HG03159 (cell line): Measurements from ENCODE around the gene IDUA.
"Not testable (repeated sequence)": the region's sequence is repeated elsewhere in the genome, so short reads cannot be mapped to it uniquely, and the experiment has no call there.

ENCODE experiments used
- ATAC-seq: cut with Tn5 transposase; IDR thresholded peaks from one replicate; pipeline ENCODE4 v1.9.1; 2021; ENCODE audit warnings: mild to moderate bottlenecking, moderate library complexity; ENCODE audit not compliant: unreplicated experiment

The IDUA gene

DNA sequence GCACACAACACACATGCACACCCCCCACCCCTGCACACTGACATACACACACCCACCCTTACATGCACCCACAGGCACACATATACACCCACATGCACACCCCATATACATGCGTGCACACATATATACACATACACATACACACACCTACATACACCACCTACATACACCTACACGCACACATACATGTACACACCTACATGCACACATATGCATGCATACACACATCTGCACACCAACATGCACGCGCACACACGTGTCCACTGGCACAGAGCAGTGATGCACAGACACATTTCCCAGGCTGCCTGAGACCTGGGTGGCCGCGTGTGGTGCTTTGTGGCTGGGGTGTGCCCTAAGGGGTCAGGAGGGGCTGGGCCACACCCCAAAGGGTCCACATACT lies 56.3 kb downstream of the IDUA start:
- no peak for ATAC-seq

DNA sequence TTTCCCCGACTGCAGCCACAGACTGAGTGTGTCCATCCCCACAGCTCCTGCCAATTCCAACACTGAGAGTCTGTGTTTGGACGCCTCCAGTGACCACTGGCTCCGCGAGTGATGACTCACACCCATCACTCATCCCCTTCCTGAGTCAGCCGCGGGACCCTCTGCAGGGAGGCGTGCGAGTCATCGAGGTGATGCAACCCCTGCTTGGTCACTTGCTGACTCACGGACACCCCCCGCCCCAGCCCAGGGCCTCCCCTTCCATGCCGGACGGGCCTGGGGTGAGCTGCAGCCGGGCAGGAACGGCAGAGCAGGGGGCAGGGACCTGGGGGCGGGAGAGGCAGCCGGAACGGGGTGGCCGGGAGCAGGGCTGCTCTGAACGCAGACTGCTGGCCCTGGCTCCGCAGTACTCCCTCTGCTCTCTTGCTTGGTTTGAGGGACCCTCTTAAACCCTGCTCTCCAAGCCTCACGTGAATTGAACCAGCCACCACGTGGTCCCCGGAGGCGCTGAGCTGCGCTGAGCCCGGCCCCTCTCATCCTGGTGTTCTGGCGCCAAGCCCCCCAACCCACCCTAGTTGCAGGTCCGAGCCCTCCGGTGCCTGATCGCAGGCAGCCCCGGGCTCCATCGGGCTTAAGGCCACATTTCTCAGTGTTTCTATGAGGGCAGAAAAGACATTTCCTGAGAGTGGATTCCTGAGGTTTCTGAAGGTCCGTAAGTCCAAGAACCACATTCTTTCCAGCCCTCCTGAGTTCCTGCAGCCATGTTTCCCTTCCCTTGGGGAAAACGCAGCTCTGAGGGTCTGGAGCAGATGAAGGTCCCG lies 57.0 kb downstream of the IDUA start:
- ATAC-seq, result no peak

DNA sequence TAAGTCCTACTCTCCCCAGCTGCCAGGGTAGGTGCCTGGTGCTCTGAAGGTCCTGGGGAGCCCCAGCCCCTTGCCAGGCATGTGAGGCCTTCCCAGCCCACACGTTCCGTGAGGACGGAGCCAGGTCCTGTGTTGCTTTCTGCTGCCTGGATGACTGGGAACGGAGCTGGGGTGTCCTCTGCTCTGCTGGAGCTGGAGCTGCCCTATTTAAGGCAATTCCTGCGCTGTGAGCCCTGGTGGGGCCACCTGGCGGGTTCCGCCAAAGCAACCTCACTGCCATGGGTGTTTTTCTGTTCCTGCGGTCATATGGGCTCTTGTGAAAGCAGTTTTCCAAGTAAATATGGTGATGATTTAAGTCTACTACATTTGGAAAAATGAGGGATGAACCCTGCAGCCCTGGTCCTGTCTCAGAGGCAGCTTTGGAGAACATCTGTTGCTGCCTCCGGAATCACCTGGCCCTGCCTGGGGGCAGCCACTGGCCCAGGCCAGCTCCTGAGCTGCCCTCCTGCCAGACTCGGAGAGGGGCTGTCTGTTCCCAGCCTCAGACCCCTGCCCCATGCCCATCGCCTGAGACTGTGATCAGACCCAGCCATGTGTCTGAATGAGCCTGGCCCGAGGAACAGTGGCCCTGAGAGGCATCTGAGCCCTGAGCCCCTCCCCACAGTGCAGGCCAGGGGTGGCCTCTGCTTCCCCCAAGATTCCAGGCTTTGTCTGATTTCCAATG lies 57.8 kb downstream of the IDUA start:
- no peak for ATAC-seq

DNA sequence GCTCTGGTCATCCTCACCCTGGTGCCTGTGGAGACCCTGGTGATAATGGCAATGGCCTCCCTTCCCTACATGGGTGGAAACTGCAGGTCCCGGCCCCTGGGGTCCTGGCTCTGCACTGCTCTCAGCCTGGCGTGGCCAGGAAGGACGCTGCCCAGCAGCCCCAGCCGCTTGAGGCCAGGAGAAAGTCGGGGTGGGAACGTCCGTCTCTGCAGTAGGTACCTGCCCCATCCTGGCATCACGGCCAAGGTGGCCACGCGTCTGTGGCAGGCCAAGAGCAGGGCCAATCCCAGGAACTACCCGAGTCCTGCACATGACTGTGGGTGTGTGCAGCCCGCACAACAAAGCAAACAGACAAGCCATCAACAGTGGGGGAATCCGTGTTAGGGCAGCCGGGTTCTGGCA lies 58.4 kb downstream of the IDUA start:
- no peak for ATAC-seq

DNA sequence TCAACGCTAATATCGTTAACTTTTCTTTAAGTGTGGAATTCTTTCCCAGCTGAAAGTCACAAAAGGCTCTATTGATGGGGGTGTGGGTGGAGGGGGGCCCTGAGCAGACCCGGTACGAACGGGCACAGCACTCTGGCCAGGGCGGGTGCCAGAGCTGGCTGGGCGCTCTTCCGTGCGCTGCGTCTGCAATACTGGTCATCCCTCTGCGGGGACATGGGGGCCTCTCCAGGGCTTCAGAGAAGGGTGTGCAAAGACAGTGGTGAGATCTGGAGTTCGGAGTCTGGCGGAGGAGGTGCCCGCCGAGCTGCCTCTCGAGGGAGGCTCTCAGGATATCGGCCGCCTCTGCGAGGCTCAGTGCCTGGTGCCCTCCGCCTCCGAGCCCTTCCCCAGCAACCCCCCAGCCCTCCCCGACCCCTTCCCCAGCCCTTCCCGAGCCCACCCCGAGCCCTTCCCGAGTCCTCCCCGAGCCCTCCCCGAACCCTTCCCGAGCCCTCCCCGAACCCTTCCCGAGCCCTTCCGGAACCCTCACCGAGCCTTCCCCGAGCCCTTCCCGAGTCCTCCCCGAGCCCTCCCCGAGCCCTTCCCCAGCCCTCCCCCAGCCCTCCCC lies 58.9 kb downstream of the IDUA start:
- no peak for ATAC-seq

DNA sequence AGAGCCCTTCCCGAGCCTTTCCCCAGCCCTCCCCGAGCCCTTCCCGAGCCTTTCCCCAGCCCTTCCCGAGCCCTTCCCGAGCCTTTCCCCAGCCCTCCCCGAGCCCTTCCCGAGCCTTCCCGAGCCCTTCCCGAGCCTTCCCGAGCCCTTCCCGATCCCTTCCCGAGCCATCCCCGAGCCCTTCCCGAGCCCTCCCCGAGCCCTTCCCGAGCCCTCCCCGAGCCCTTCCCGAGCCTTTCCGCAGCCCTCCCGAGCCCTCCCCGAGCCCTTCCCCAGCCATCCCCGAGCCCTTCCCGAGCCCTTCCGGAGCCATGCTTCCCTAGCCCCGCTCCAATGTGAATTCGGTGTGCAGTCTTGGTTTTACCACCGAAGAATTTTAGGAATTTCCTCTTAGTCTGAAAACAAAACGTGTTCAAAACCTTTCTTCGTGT lies 59.8 kb downstream of the IDUA start:
- not testable (repeated sequence) for ATAC-seq

DNA sequence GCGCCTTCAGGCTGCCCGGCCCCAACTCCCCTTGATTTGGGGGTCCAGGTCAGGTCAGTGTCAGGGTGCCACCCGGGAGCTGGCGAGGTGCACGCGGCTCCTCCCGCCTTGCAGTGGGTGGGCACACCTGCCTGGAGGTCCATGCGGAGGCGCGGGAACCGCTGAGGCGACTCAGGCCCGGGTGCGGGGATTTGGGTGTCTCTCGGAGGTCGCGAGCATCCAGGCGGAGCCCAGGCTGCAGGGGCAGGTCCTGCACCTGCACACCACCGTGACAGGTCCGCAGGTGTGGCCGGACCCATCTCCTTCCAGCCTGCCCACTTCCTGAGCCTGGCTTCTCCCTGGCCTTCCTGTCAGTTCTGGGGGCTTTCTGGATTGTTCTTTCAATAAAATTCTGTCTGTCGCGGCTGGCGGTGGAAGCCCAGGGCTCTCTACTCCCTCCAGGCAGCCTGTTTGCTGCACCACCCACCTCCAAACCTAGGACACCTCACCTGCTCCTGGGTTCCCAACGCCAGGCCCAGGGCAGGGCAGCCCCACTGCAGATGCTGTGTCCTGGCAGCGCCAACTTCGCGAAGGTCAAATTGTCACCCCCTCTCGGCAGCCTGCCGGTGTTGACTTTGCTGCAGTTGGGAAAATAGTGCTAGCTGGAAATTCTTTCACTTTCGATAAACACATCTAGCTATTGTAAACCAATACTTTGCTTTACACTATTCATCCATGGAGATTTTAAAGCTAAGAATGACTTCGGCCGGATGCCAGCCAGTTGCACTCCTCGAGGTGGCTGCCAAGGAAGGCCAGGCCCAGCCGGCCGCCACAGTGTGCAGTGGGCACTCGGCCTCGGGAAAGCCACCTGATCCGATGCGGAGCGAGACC lies 60.5 kb downstream of the IDUA start:
- no peak for ATAC-seq

DNA sequence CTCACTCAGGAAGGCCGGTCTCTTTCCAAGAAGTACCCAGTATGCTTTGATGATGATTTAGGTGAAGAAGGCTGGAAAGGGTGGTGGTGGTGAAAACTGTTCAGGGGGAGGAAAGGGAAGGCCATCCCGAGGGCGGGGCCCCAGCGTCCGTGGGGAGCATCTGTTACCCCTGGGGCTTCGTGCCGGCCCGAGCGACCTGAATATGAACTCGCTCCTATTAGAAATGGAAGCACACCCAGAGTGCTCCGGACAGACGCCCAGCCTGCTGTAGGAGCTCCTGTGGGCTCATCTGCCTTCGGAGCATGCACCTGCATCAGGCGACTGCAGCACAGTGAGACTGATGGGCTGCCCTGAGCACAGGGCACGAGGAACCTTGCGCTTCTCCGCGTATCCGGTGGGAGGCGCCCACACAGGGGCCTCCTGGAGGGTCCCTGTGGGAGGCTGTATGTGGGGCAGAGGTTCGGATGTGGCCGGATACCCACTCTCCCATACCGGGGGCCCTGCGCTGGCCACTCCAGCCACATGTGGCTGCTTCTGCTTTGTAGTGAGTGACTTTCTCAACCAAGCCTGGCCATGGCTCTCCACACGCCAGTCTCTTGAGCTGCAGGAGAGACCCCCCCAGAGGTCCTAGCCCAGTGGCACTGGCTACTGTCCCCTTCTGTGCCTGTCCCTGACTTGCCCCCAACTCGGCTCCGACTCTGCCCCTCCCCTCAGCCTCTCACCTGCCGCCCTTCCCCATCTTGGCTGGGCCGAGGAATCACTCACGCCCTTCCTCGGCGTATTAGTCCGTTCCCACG lies 61.3 kb downstream of the IDUA start:
- ATAC-seq, result no peak

DNA sequence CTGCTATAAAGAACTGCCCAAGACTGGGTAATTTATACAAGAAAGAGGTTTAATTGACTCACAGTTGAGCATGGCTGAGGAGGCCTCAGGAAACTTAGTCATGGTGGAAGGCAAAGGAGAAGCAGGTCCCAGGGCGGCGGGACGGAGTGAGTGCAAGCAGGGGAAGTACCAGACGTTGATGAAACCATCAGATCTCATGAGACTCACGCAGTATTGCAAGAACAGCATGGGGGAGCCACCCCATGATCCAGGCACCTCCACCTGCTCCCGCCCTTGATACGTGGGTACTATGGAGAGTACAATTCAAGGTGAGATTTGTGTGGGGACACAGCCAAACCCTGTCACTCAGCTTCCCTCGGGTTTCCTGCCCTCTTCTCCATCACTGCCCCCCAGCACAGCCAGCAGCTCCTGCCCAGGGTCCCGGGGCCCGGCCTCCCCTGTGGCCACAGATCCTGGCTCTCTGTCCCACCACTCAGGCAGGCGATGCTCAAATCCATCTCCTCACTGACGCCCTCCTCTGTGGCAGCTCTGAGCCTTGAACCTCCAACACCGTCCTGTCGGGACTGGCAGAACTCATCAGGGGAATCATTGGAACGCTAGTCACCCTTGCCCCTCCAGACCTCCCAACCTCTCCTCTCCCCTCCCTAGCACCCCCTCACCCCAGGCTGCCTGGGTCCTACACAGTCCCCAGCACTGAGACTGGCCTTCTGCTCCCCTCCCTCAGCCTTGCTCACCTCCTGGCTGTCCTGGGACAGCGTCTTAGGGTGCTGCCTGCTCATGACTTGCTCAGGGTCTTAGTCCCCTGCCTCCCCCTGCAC lies 62.1 kb downstream of the IDUA start:
- ATAC-seq, result no peak

DNA sequence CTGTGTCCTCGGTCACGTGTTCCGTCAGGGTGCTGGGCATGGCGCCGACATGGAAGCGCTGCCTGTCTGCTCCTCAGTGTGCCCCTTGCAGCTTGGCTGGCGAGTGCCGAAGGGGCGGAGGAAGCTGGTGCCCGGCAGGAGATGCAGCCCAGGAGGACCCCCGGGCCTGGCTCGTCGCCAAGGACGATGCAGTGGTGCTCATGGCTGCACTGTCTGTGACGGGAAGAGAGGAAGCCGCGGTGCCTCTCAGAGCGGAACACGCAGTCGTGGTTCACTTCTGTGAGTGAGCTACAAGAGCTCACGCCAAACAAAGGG lies 62.7 kb downstream of the IDUA start:
- no peak for ATAC-seq

DNA sequence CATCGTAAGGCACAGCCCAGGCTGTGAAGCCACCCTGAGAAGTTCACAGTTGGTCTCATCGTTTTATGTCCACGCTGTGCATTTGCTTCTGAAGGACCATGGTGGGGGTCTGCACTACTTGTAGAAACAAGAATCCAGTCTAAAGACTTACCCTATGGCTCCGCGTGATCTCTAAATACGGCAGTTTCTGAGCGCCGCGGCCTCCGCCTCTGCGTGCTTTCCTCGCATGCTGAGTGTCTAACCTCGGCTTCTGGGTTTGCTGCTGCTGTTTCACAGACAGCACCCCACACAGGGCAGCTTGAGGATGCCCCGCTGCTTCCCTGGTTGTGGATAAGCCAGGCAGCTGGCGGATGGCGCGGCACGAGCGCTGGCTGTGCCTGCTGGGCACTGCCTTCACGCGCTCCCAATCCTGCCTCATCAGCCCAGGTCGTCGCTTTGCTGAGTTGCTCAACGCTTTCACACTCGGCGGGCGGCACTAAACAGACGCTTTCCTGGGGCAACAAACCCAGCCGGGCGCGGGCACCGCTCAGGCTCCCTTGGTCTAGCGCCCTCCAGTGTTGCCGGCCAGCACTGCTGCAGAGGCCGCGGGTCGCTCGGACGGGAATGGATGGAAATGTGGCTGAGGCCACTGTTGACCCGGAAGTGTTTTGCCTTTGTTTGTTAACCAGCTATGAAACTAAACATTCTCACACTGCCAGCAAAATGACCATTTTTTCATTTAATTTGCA lies 63.8 kb downstream of the IDUA start:
- ATAC-seq, result no peak

DNA sequence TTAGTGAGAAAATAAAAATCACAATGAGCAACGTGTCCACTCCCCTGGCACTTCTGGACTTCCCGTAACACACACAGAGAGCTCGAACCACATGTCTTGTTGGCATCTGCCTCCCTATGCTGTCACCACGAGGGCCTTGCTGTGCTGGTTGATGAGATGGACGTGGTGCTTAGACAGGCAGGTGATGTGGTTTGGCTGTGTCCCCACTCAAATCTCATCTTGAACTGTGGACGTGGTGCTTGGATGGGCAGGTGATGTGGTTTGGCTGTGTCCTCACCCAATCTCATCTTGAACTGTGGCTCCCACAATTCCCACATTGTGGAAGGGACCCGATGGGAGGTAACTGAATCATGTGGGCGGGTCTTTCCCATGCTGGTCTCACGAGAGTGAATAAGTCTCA lies 64.6 kb downstream of the IDUA start:
- no peak for ATAC-seq

DNA sequence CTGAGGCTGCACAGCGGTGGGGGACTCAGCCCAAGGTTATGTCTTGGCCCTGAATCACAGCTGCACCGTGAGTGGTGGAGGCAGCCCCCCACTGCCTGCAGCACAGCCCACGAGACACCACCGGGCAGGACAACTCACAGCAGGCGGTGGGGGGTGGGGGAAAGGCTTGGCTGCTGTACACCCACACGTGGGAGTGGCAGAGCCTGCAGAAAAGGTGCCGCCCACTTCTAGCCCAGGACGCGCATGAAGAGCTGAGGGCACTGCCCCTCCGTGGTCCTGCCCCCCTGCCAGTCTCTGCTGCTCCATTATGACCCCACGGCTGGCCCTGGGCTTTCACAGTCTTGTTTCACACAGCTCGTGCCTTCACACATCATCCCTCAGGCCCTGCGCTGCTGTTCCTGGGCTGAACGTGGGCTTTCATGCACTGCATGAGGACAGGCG lies 65.4 kb downstream of the IDUA start:
- ATAC-seq, result no peak

DNA sequence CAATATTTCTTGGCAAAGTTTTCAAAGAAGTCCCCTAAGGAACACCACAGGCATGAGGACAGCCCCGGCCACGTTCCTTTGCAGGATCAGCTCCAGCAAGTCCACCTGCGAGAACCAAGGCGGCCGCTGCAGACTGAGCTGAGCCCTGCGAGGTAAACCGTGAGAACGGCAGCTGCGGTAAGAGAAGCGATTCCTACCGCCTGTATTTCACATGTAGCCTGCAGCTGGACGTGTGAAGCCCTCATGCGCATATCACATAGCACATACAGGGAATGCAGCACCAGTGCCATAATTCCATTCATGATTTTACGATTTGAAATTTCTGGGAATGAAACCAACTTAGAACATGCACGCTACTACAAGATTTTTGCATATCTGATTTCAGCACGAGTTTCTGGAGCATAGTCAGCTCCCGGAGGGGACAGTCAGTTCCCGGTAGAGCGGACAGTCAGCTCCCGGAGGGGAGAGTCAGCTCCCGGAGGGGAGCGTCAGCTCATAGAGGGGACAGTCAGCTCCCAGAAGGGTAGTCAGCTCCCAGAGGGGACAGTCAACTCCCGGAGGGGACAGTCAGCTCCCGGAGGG lies 66.3 kb downstream of the IDUA start:
- ATAC-seq, result no peak

DNA sequence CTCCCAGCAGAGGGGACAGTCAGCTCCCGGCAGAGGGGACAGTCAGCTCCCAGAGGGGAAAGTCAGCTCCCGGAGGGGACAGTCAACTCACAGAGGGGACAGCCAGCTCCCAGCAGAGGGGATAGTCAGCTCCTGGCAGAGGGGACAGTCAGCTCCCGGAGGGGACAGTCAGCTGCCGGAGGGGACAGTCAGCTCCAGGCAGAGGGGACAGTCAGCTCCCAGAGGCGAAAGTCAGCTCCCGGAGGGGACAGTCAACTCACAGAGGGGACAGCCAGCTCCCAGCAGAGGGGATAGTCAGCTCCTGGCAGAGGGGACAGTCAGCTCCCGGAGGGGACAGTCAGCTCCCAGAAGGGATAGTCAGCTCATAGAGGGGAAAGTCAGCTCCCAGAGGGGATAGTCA lies 67.0 kb downstream of the IDUA start:
- ATAC-seq, result not testable (repeated sequence)
